Measurements from ENCODE around the gene SHH.

GRCh38 chr7:155791214-155791737, 21.0 kb downstream of the SHH start:
- TF ChIP-seq CTCF (IDR thresholded peaks at IDR 0.05) = no peak
- no peak for TF ChIP-seq POLR2A (IDR thresholded peaks at IDR 0.05)
